ENCODE results near the gene NOSIP.

- no peak for TF ChIP-seq CTCF (IDR thresholded peaks at IDR 0.05; ENCODE audit: low read length)
- TF ChIP-seq EZH2 (IDR thresholded peaks at IDR 0.05; ENCODE audit: borderline replicate concordance, low read length): no peak
These were observed 15.6 kb upstream of the NOSIP start for GRCh38 chr19:49595819-49596404.

Measured in OCI-LY1 (cell line).